Hematopoietic multipotent progenitor cell treated with erythropoietin and hydrocortisone succinate and interleukin-3 and kit ligand, for 4 days (in vitro differentiated cells): ENCODE results near the gene MYO6.
"Not testable (repeated sequence)": the region's sequence is repeated elsewhere in the genome, so short reads cannot be mapped to it uniquely, and the experiment has no call there.

Experiments used
- DNase-seq: peaks from one replicate; pipeline ENCODE4 v3.0.0-alpha.2; 2015

MYO6 gene

GRCh38 chr6:75893776-75894152, 144.7 kb downstream of the MYO6 start:
- DNase-seq = no peak

- DNase-seq = no peak
These were observed 147.5 kb downstream of the MYO6 start for GRCh38 chr6:75896526-75896925.

- DNase-seq = not testable (repeated sequence)
These were observed 151.2 kb downstream of the MYO6 start for GRCh38 chr6:75900216-75900615.

GRCh38 chr6:75905129-75905528, 156.1 kb downstream of the MYO6 start:
- DNase-seq = not testable (repeated sequence)

- no peak for DNase-seq
These were observed 157.8 kb downstream of the MYO6 start for GRCh38 chr6:75906871-75907270.

- DNase-seq = no peak
These were observed 158.4 kb downstream of the MYO6 start for GRCh38 chr6:75907444-75907843.

- DNase-seq = no peak
These were observed 164.0 kb downstream of the MYO6 start for GRCh38 chr6:75913040-75913439.

GRCh38 chr6:75922226-75922625, 173.2 kb downstream of the MYO6 start:
- DNase-seq = no peak

GRCh38 chr6:75926293-75927168, 177.5 kb downstream of the MYO6 start:
- no peak for DNase-seq

GRCh38 chr6:75931011-75931680, 182.1 kb downstream of the MYO6 start:
- DNase-seq = no peak

- peak; percentile 52 for DNase-seq
These were observed 183.0 kb downstream of the MYO6 start for GRCh38 chr6:75932067-75932466.

- DNase-seq = no peak
These were observed 184.4 kb downstream of the MYO6 start for GRCh38 chr6:75933387-75933975.

- DNase-seq = peak; percentile 85
These were observed 185.8 kb downstream of the MYO6 start for GRCh38 chr6:75934643-75935472.

- no peak for DNase-seq
These were observed 186.4 kb downstream of the MYO6 start for GRCh38 chr6:75935473-75935793.

GRCh38 chr6:75936682-75937081, 187.6 kb downstream of the MYO6 start:
- DNase-seq = no peak

GRCh38 chr6:75937846-75938245, 188.8 kb downstream of the MYO6 start:
- DNase-seq = no peak

GRCh38 chr6:75940564-75940963, 191.5 kb downstream of the MYO6 start:
- DNase-seq = no peak

GRCh38 chr6:75941509-75941908, 192.5 kb downstream of the MYO6 start:
- no peak for DNase-seq

- no peak for DNase-seq
These were observed 194.3 kb downstream of the MYO6 start for GRCh38 chr6:75943381-75943780.

GRCh38 chr6:75946146-75946831, 197.2 kb downstream of the MYO6 start:
- no peak for DNase-seq

- no peak for DNase-seq
These were observed 198.9 kb downstream of the MYO6 start for GRCh38 chr6:75947935-75948334.

GRCh38 chr6:75952128-75952527, 203.1 kb downstream of the MYO6 start:
- DNase-seq = no peak

- no peak for DNase-seq
These were observed 214.5 kb downstream of the MYO6 start for GRCh38 chr6:75963569-75963968.
